Measurements from ENCODE around the gene IGFBP4. TPM values are rescaled to one million over a fixed set of nuclear protein-coding genes. Genes with fewer than 3 reads are reported as not detected.

The IGFBP4 gene
- total and polyA plus RNA-seq, 4 donors = 197 to 565 (median 215) TPM

- Histone ChIP-seq H3K27me3 (ENCODE audit: control insufficient read depth in 3 of 3, insufficient read depth in 3 of 3, low read length in 2 of 3) (no peaks in the 10 kb centered on the region), H3K9ac (ENCODE audit: insufficient read depth in 1 of 2, low read length in 2 of 2) (no peak overlapping the region), H3K4me3 (peak overlapping the region; percentile 13), H3K27ac (ENCODE audit: low read depth in 1 of 2, low read length in 1 of 2) (peak overlapping the region; percentile 7 to 80), H3K36me3 (ENCODE audit: control insufficient read depth in 4 of 4, insufficient read depth in 4 of 4, low read length in 4 of 4) (peaks cover 0 to 1% (median 0%) of the 10 kb centered on the region in 4 donors), H3K9me3 (ENCODE audit: control insufficient read depth in 4 of 4, insufficient read depth in 3 of 4, low read length in 3 of 4) (no peaks in the 10 kb centered on the region), H3K4me1 (ENCODE audit: control insufficient read depth in 5 of 5, insufficient read depth in 5 of 5, low read length in 5 of 5) (peaks cover 0 to 62% (median 27%) of the 10 kb centered on the region in 5 donors)
- DNase-seq = no peak
- ATAC-seq (ENCODE audit: insufficient read depth, low FRiP score) = no peak
- WGBS, 2 donors = 50 to 73% methylated on average over 8 of the region's 8 CpGs
- TF ChIP-seq, protein P1, sequence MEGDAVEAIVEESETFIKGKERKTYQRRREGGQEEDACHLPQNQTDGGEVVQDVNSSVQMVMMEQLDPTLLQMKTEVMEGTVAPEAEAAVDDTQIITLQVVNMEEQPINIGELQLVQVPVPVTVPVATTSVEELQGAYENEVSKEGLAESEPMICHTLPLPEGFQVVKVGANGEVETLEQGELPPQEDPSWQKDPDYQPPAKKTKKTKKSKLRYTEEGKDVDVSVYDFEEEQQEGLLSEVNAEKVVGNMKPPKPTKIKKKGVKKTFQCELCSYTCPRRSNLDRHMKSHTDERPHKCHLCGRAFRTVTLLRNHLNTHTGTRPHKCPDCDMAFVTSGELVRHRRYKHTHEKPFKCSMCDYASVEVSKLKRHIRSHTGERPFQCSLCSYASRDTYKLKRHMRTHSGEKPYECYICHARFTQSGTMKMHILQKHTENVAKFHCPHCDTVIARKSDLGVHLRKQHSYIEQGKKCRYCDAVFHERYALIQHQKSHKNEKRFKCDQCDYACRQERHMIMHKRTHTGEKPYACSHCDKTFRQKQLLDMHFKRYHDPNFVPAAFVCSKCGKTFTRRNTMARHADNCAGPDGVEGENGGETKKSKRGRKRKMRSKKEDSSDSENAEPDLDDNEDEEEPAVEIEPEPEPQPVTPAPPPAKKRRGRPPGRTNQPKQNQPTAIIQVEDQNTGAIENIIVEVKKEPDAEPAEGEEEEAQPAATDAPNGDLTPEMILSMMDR (IDR thresholded peaks at IDR 0.05; ENCODE audit: control extremely low read depth, extremely low read depth) = no peak
These were observed 3.9 kb downstream of the IGFBP4 start for GRCh38 chr17:40447148-40447644.

DNA sequence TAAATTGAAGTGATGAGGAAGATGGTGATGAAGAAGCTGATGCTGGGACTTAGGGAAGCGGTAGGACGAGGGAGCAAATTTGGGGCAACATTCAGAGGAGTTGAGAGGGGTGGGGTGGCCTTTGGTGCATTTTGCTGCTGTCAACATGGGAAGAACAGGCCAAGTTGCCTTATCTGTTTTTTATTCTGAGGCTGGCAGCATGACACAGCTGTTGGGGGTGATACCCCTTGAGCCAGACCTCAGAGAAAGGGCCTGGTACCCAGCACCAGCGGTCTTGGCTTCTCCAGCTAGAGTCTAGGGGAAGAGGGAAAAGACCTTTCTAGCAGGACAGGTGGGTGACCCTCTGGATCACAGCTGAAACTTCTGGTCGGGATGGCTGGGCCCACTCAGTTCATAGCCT is 4.6 kb downstream of the IGFBP4 start:
- Histone ChIP-seq H3K9ac (ENCODE audit: insufficient read depth in 1 of 2, low read length in 2 of 2) (no peak overlapping the region), H3K4me3 (no peak overlapping the region), H3K4me1 (ENCODE audit: control insufficient read depth in 5 of 5, insufficient read depth in 5 of 5, low read length in 5 of 5) (peaks cover 0 to 57% (median 32%) of the 10 kb centered on the region in 5 donors), H3K36me3 (ENCODE audit: control insufficient read depth in 4 of 4, insufficient read depth in 4 of 4, low read length in 4 of 4) (peaks cover 0 to 5% (median 0%) of the 10 kb centered on the region in 4 donors), H3K9me3 (ENCODE audit: control insufficient read depth in 4 of 4, insufficient read depth in 3 of 4, low read length in 3 of 4) (no peaks in the 10 kb centered on the region), H3K27ac (ENCODE audit: low read depth in 1 of 2, low read length in 1 of 2) (peak overlapping the region; percentile 7 to 80), H3K27me3 (ENCODE audit: control insufficient read depth in 3 of 3, insufficient read depth in 3 of 3, low read length in 2 of 3) (no peaks in the 10 kb centered on the region)
- DNase-seq (no peak), ATAC-seq (ENCODE audit: insufficient read depth, low FRiP score) (no peak)
- TF ChIP-seq, protein P1 (IDR thresholded peaks at IDR 0.05; ENCODE audit: control extremely low read depth, extremely low read depth) = no peak
- 52 to 54% methylated on average over 4 of the region's 4 CpGs for WGBS, 2 donors

DNA sequence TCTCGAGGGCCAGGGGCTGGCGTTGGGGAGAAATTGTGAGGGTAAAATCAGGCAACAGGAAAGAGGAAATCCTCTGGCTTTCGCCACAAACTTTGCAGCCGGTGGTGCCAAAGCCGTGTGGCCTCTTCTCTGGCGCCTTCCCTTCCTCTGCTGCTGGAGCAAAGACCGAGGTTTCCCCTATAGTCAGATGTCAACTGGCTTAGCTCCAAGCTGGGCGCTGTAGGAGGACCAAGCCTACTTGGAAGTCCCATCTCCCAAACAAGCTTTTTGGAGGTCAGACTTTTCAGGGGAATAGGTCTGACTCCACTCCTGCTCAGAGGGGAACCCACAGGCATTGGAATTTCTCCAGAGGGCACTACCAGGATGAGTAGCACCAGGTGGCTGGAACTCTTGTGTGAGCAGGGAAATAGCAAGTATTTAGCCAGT is 5.0 kb downstream of the IGFBP4 start:
- H3K9me3 ChIP-seq (ENCODE audit: control insufficient read depth in 4 of 4, insufficient read depth in 3 of 4, low read length in 3 of 4) = no peaks in the 10 kb centered on the region
- ATAC-seq (ENCODE audit: insufficient read depth, low FRiP score) (no peak), DNase-seq (peak in 1 of 3 donors; percentile 53)
- peaks cover 0 to 8% (median 0%) of the 10 kb centered on the region in 4 donors for H3K36me3 ChIP-seq (ENCODE audit: control insufficient read depth in 4 of 4, insufficient read depth in 4 of 4, low read length in 4 of 4)
- peaks cover 0 to 55% (median 32%) of the 10 kb centered on the region in 5 donors for H3K4me1 ChIP-seq (ENCODE audit: control insufficient read depth in 5 of 5, insufficient read depth in 5 of 5, low read length in 5 of 5)
- H3K27ac ChIP-seq (ENCODE audit: low read depth in 1 of 2, low read length in 1 of 2) = peak overlapping the region; percentile 7 to 80
- H3K27me3 ChIP-seq (ENCODE audit: control insufficient read depth in 3 of 3, insufficient read depth in 3 of 3, low read length in 2 of 3) = no peaks in the 10 kb centered on the region
- TF ChIP-seq, protein P1 (IDR thresholded peaks at IDR 0.05; ENCODE audit: control extremely low read depth, extremely low read depth) = no peak
- WGBS, 2 donors = 2 to 8% methylated on average over 8 of the region's 8 CpGs
- no peak overlapping the region for H3K9ac ChIP-seq (ENCODE audit: insufficient read depth in 1 of 2, low read length in 2 of 2)
- no peak overlapping the region for H3K4me3 ChIP-seq
